Activated B cell treated with CpG ODN at 0.5 μM for 24 hours (primary cell): ENCODE data around the gene LBR. TPM values are rescaled to one million over a fixed set of nuclear protein-coding genes. Genes with fewer than 3 reads are reported as not detected.

Experiments used
- ATAC-seq: fragments of 200-7000 bp; cut with Tn5 transposase; one replicate; pipeline ENCODE4 v1.10.0; 2021; ENCODE audit warnings: low read depth, mild to moderate bottlenecking, moderate library complexity
- CTCF ChIA-PET: fragments of 350-600 bp; sonication (Branson Sonifier 250); formaldehyde crosslinking; loops from one replicate; lab custom pipeline; 2021; ENCODE audit warnings: antibody characterized with exemption; lab: Charles Lee
- POLR2A ChIA-PET: fragments of 350-600 bp; sonication (Branson Sonifier 250); formaldehyde crosslinking; loops from one replicate; lab custom pipeline; 2021; ENCODE audit warnings: antibody characterized with exemption; lab: Charles Lee
- DNase-seq: peaks from one replicate; pipeline ENCODE4 v3.0.0; 2022
- H3K27ac Mint-ChIP-seq: one replicate; pipeline ENCODE4 v1.8.0; 2020; ENCODE audit warnings: mixed read lengths
- H3K27me3 Mint-ChIP-seq: one replicate; pipeline ENCODE4 v1.8.0; 2021; ENCODE audit warnings: mixed read lengths
- H3K36me3 Mint-ChIP-seq: one replicate; pipeline ENCODE4 v1.8.0; 2021; ENCODE audit warnings: low read depth, mixed read lengths
- H3K4me1 Mint-ChIP-seq: one replicate; pipeline ENCODE4 v1.8.0; 2021; ENCODE audit warnings: mixed read lengths
- H3K4me3 Mint-ChIP-seq: one replicate; pipeline ENCODE4 v1.8.0; 2020; ENCODE audit warnings: mild to moderate bottlenecking, mixed read lengths
- H3K9me3 Mint-ChIP-seq: one replicate; pipeline ENCODE4 v1.8.0; 2020; ENCODE audit warnings: mixed read lengths
- CTCF ChIP-seq: fragments of 200-600 bp; IDR thresholded peaks from one replicate; pipeline ENCODE4 v1.8.0; 2022; ENCODE audit warnings: antibody characterized with exemption, mild to moderate bottlenecking
- intact Hi-C: fragments of 100-400 bp; cut with micrococcal nuclease; formaldehyde crosslinking; loops from one replicate; pipeline ENCODE4 v1.15.1; 2024
- total RNA-seq: library from RNA; stranded (reverse); gene quantifications from 2 replicates; pipeline ENCODE4 v1.2.3, GENCODE V29; 2022

The LBR gene
- total RNA-seq, 1 donor from 2014 or later = 113 TPM

- ATAC-seq = no peak
- H3K4me1 Mint-ChIP-seq = peaks cover 3% of the 10 kb centered on the region
- intact Hi-C loops = no loop called here
- H3K9me3 Mint-ChIP-seq = no peaks in the 10 kb centered on the region
- no peaks in the 10 kb centered on the region for H3K36me3 Mint-ChIP-seq
- POLR2A ChIA-PET = no interaction called here
- peaks cover 6% of the 10 kb centered on the region for H3K27me3 Mint-ChIP-seq
- CTCF ChIA-PET = no interaction called here
- no peak overlapping the region for H3K27ac Mint-ChIP-seq
- TF ChIP-seq CTCF = no peak
- no peak overlapping the region for H3K4me3 Mint-ChIP-seq
- DNase-seq = no peak
These were observed 66.7 kb downstream of the LBR start for GRCh38 chr1:225361176-225361575.

GRCh38 chr1:225360119-225360518, 67.7 kb downstream of the LBR start:
- H3K4me1 Mint-ChIP-seq = peaks cover 3% of the 10 kb centered on the region
- no peak overlapping the region for H3K27ac Mint-ChIP-seq
- DNase-seq (no peak), ATAC-seq (no peak)
- peaks cover 6% of the 10 kb centered on the region for H3K27me3 Mint-ChIP-seq
- intact Hi-C loops = no loop called here
- no peak for TF ChIP-seq CTCF
- no peaks in the 10 kb centered on the region for H3K36me3 Mint-ChIP-seq
- CTCF ChIA-PET = no interaction called here
- H3K9me3 Mint-ChIP-seq = no peaks in the 10 kb centered on the region
- no peak overlapping the region for H3K4me3 Mint-ChIP-seq
- POLR2A ChIA-PET = no interaction called here

GRCh38 chr1:225355863-225356262, 72.0 kb downstream of the LBR start:
- H3K4me3 Mint-ChIP-seq = no peak overlapping the region
- peaks cover 9% of the 10 kb centered on the region for H3K27me3 Mint-ChIP-seq
- no peaks in the 10 kb centered on the region for H3K36me3 Mint-ChIP-seq
- no peaks in the 10 kb centered on the region for H3K4me1 Mint-ChIP-seq
- TF ChIP-seq CTCF = no peak
- POLR2A ChIA-PET = no interaction called here
- no peak for DNase-seq
- H3K9me3 Mint-ChIP-seq = no peaks in the 10 kb centered on the region
- no peak overlapping the region for H3K27ac Mint-ChIP-seq
- intact Hi-C loops = no loop called here
- no peak for ATAC-seq
- CTCF ChIA-PET = no interaction called here

- no peak overlapping the region for H3K4me3 Mint-ChIP-seq
- no peaks in the 10 kb centered on the region for H3K9me3 Mint-ChIP-seq
- H3K4me1 Mint-ChIP-seq = no peaks in the 10 kb centered on the region
- DNase-seq (no peak), ATAC-seq (no peak)
- H3K27ac Mint-ChIP-seq = no peak overlapping the region
- no peaks in the 10 kb centered on the region for H3K36me3 Mint-ChIP-seq
- ChIA-PET CTCF (no interaction called here), POLR2A (no interaction called here)
- intact Hi-C loops = no loop called here
- H3K27me3 Mint-ChIP-seq = peaks cover 9% of the 10 kb centered on the region
- TF ChIP-seq CTCF = no peak
These were observed 72.9 kb downstream of the LBR start for GRCh38 chr1:225354906-225355305.

Other genes with a start within 250 kb of the LBR start
- gene ENAH, start 225.1 kb upstream of the LBR start, total RNA-seq = 1.2 and 1.4 TPM in 2 replicates